Astrocyte of the spinal cord (primary cell): ENCODE measurements around the gene DISC1.
"Not testable (repeated sequence)": the region's sequence is repeated elsewhere in the genome, so short reads cannot be mapped to it uniquely, and the experiment has no call there.

Source experiments
- DNase-seq: peaks from one replicate; pipeline ENCODE4 v3.0.0; 2011; ENCODE audit warnings: low read depth, low spot score
- H3K4me3 ChIP-seq: 2 replicates; pipeline ENCODE4 v1.5.1; 2011; ENCODE audit warnings: low read depth, mild to moderate bottlenecking, low read length, moderate library complexity
- CTCF ChIP-seq: IDR thresholded peaks from 2 replicates; pipeline ENCODE4 v1.5.1; 2012; ENCODE audit warnings: low read depth, mild to moderate bottlenecking, low read length, inconsistent platforms
- in situ Hi-C: cut with HindIII; loops from 2 replicates; pipeline ENCODE4 v1.10.0; 2017; ENCODE audit warnings: low sequenced_read_pairs

The DISC1 gene

GRCh38 chr1:231612393-231613089 lies 14.0 kb upstream of the DISC1 start:
- DNase-seq, result no peak
- in situ Hi-C loops, result no loop called here
- no peak overlapping the region for H3K4me3 ChIP-seq
- no peak for TF ChIP-seq CTCF

GRCh38 chr1:231613419-231614349 lies 12.9 kb upstream of the DISC1 start:
- H3K4me3 ChIP-seq, result no peak overlapping the region
- in situ Hi-C loops, result no loop called here

GRCh38 chr1:231616667-231617066 lies 9.9 kb upstream of the DISC1 start:
- DNase-seq, result no peak
- TF ChIP-seq CTCF, result no peak
- in situ Hi-C loops, result no loop called here
- no peak overlapping the region for H3K4me3 ChIP-seq

More at GRCh38 chr1:231613419-231614349, 12.9 kb upstream of the DISC1 start:
- DNase-seq, result no peak
- TF ChIP-seq CTCF, result no peak

GRCh38 chr1:231618609-231619256 lies 7.9 kb upstream of the DISC1 start:
- H3K4me3 ChIP-seq, result no peak overlapping the region
- no peak for DNase-seq
- no peak for TF ChIP-seq CTCF
- in situ Hi-C loops, result no loop called here

GRCh38 chr1:231619257-231619634 lies 7.3 kb upstream of the DISC1 start:
- no peak overlapping the region for H3K4me3 ChIP-seq
- no peak for TF ChIP-seq CTCF
- no peak for DNase-seq
- in situ Hi-C loops, result no loop called here

GRCh38 chr1:231625042-231625441 lies 1.5 kb upstream of the DISC1 start:
- in situ Hi-C loops, H3K4me3 ChIP-seq, DNase-seq: not testable (repeated sequence)
